GM12801 (cell line): ENCODE results near the gene PRUNE2.

Experiments
- CTCF ChIP-seq: IDR thresholded peaks from one replicate; pipeline ENCODE4 v1.5.1; 2011; ENCODE audit warnings: control low read depth; ENCODE audit not compliant: insufficient read length; ENCODE audit errors: extremely low read depth

Gene PRUNE2

GRCh38 chr9:76717176-76717575 lies 188.7 kb downstream of the PRUNE2 start:
- TF ChIP-seq CTCF = no peak

GRCh38 chr9:76716085-76716672 lies 189.7 kb downstream of the PRUNE2 start:
- TF ChIP-seq CTCF = no peak

GRCh38 chr9:76713381-76713780 lies 192.5 kb downstream of the PRUNE2 start:
- TF ChIP-seq CTCF = no peak

- TF ChIP-seq CTCF = no peak
These were observed 196.9 kb downstream of the PRUNE2 start for GRCh38 chr9:76709020-76709419.

- no peak for TF ChIP-seq CTCF
These were observed 198.4 kb downstream of the PRUNE2 start for GRCh38 chr9:76707510-76707909.

- TF ChIP-seq CTCF = no peak
These were observed 201.2 kb downstream of the PRUNE2 start for GRCh38 chr9:76704593-76705204.

GRCh38 chr9:76703270-76703669 lies 202.6 kb downstream of the PRUNE2 start:
- TF ChIP-seq CTCF = no peak
